Hepatocyte (in vitro differentiated cells): ENCODE data around the gene KRT36. TPM values are rescaled to one million over a fixed set of nuclear protein-coding genes. Genes with fewer than 3 reads are reported as not detected.

ENCODE experiments used
- DNase-seq: peaks from one replicate; pipeline ENCODE4 v3.0.0-alpha.2; 2016; ENCODE audit warnings: low spot score
- H2AFZ ChIP-seq: fragments of 200-600 bp; sonication (generic); 2 replicates; pipeline ENCODE4 v1.6.0; 2016; ENCODE audit warnings: antibody characterized with exemption, mild to moderate bottlenecking
- H3K27ac ChIP-seq: fragments of 200-600 bp; sonication (generic); 2 replicates; pipeline ENCODE4 v1.5.1; 2016; ENCODE audit warnings: mild to moderate bottlenecking
- H3K27me3 ChIP-seq: fragments of 200-600 bp; sonication (generic); 2 replicates; pipeline ENCODE4 v1.6.1; 2016
- H3K36me3 ChIP-seq: fragments of 200-600 bp; sonication (generic); replicated peaks from 2 replicates; pipeline ENCODE4 v1.5.1; 2016; ENCODE audit warnings: low read depth; ENCODE audit not compliant: insufficient read depth
- H3K4me1 ChIP-seq: fragments of 200-600 bp; sonication (generic); 2 replicates; pipeline ENCODE4 v1.5.1; 2016; ENCODE audit warnings: mild to moderate bottlenecking, moderate library complexity; ENCODE audit not compliant: insufficient read depth
- H3K4me2 ChIP-seq: fragments of 200-600 bp; sonication (generic); 2 replicates; pipeline ENCODE4 v1.6.0; 2016
- H3K4me3 ChIP-seq: fragments of 200-600 bp; sonication (generic); 2 replicates; pipeline ENCODE4 v1.5.1; 2016; ENCODE audit warnings: mild to moderate bottlenecking
- H3K79me2 ChIP-seq: fragments of 200-600 bp; sonication (generic); 2 replicates; pipeline ENCODE4 v1.6.0; 2017; ENCODE audit warnings: mild to moderate bottlenecking
- H3K9me2 ChIP-seq: fragments of 200-600 bp; sonication (generic); replicated peaks from 2 replicates; pipeline ENCODE4 v1.6.0; 2017; ENCODE audit warnings: mild to moderate bottlenecking; ENCODE audit not compliant: insufficient read depth
- H3K9me3 ChIP-seq: fragments of 200-600 bp; sonication (generic); 2 replicates; pipeline ENCODE4 v1.5.1; 2016; ENCODE audit warnings: low read depth, mild to moderate bottlenecking
- H4K20me1 ChIP-seq: fragments of 200-600 bp; sonication (generic); 2 replicates; pipeline ENCODE4 v1.6.0; 2016; ENCODE audit warnings: mild to moderate bottlenecking; ENCODE audit not compliant: insufficient read depth, poor library complexity, severe bottlenecking
- EZH2 ChIP-seq: fragments of 200-600 bp; sonication (generic); IDR thresholded peaks from 2 replicates; pipeline ENCODE4 v1.6.1; 2016; ENCODE audit warnings: antibody characterized with exemption, mild to moderate bottlenecking, borderline replicate concordance
- EZH2phosphoT487 ChIP-seq: fragments of 200-600 bp; sonication (generic); IDR thresholded peaks from one replicate; pipeline ENCODE4 v1.6.1; 2018; ENCODE audit warnings: antibody characterized with exemption, mild to moderate bottlenecking, low read depth, moderate library complexity; ENCODE audit not compliant: unreplicated experiment, severe bottlenecking
- WGBS: methylation state at CpG from one replicate; pipeline ENCODE4 v1.1.6; 2016; ENCODE audit warnings: low lambda C conversion rate; ENCODE audit errors: missing lambda C conversion rate; 5-methylcytosine and 5-hydroxymethylcytosine counted together
- polyA plus RNA-seq: library from polyadenylated mRNA; unstranded; fragments of >200 nt; fragmentation: Nextera tagmentation; extraction: Ambion mirVana; gene quantifications from 2 replicates; pipeline ENCODE4 v1.2.1, GENCODE V29; 2016
- total RNA-seq: library from RNA; depleted of rRNA; stranded (reverse); fragments of >200 nt; gene quantifications from 2 replicates; pipeline ENCODE4 v1.2.3, GENCODE V29; 2014
- TF ChIP-seq, protein P1 (sequence below): fragments of 200-600 bp; sonication (generic); IDR thresholded peaks from 2 replicates; pipeline ENCODE4 v1.5.1; 2016; ENCODE audit warnings: antibody characterized with exemption, mild to moderate bottlenecking; ENCODE audit not compliant: poor library complexity

The KRT36 gene
- total and polyA plus RNA-seq, 2 experiments from 2014 or later: not detected

GRCh38 chr17:41474863-41475262, 14.8 kb downstream of the KRT36 start:
- Histone ChIP-seq H3K9me3 (no peaks in the 10 kb centered on the region), H4K20me1 (no peaks in the 10 kb centered on the region), H3K4me3 (no peak overlapping the region), H3K4me2 (no peak overlapping the region), H3K27me3 (no peaks in the 10 kb centered on the region), H3K9me2 (no peaks in the 10 kb centered on the region), H3K27ac (no peak overlapping the region), H3K4me1 (no peaks in the 10 kb centered on the region), H3K36me3 (no peaks in the 10 kb centered on the region), H2AFZ (no peak overlapping the region), H3K79me2 (no peaks in the 10 kb centered on the region)
- no peak for DNase-seq
- WGBS: 81% methylated on average over 8 of the region's 8 CpGs
- TF ChIP-seq, protein P1, sequence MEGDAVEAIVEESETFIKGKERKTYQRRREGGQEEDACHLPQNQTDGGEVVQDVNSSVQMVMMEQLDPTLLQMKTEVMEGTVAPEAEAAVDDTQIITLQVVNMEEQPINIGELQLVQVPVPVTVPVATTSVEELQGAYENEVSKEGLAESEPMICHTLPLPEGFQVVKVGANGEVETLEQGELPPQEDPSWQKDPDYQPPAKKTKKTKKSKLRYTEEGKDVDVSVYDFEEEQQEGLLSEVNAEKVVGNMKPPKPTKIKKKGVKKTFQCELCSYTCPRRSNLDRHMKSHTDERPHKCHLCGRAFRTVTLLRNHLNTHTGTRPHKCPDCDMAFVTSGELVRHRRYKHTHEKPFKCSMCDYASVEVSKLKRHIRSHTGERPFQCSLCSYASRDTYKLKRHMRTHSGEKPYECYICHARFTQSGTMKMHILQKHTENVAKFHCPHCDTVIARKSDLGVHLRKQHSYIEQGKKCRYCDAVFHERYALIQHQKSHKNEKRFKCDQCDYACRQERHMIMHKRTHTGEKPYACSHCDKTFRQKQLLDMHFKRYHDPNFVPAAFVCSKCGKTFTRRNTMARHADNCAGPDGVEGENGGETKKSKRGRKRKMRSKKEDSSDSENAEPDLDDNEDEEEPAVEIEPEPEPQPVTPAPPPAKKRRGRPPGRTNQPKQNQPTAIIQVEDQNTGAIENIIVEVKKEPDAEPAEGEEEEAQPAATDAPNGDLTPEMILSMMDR: no peak
- no peak for TF ChIP-seq EZH2phosphoT487
- no peak for TF ChIP-seq EZH2

DNA sequence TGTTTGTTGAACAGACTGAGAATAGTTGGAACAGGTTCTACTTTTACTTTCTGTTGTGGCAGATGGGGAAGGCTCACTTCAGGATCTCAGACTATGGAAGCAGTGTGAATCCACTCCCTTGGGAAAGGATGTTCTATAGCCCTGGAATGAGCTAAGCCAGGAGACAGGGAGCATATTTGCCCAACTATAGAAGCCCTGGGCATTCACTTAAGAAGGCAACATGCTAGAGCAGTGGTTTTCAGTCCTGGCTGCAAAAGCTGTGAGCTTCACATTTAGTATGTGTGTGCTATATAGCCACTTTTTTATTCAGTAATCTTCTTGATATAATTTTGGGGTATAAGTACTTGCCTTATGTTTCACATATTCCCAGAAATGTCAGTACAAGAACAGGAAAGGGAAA, 21.4 kb downstream of the KRT36 start:
- Histone ChIP-seq H3K4me3 (no peak overlapping the region), H3K27me3 (no peaks in the 10 kb centered on the region)
- TF ChIP-seq EZH2phosphoT487 (no peak), EZH2 (no peak)
- TF ChIP-seq, protein P1: no peak

DNA sequence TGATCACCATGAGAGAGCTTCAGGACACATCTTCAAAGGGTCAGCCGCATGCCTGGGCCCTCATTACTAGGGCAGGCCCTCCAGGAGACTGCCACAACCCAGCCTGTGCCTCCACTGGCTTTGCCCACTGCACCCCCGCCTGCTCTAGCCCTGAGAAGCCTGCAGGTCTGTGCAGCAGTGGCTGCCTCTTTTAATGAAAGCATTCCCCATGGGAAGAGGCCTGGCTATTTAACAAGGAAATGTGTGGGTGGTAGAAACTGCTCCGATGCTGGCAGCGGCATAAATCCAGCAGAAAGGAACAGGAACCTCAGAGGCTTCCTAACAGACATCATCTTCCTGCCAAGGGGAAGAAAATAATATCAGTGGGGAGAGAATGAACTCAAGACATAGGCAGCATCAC, 22.1 kb downstream of the KRT36 start:
- no peak for DNase-seq
- Histone ChIP-seq H4K20me1 (no peaks in the 10 kb centered on the region), H3K9me3 (no peaks in the 10 kb centered on the region), H3K27me3 (no peaks in the 10 kb centered on the region), H2AFZ (no peak overlapping the region), H3K4me3 (no peak overlapping the region), H3K9me2 (no peaks in the 10 kb centered on the region), H3K4me2 (no peak overlapping the region), H3K79me2 (no peaks in the 10 kb centered on the region), H3K27ac (no peak overlapping the region), H3K36me3 (no peaks in the 10 kb centered on the region), H3K4me1 (no peaks in the 10 kb centered on the region)
- 85% methylated on average over 4 of the region's 4 CpGs for WGBS
- TF ChIP-seq EZH2phosphoT487 (no peak), EZH2 (no peak)
- TF ChIP-seq, protein P1: no peak

More for the DNA sequence above, 21.4 kb downstream of the KRT36 start:
- Histone ChIP-seq H3K4me2 (no peak overlapping the region), H2AFZ (no peak overlapping the region), H3K9me3 (no peaks in the 10 kb centered on the region), H3K36me3 (no peaks in the 10 kb centered on the region), H4K20me1 (no peaks in the 10 kb centered on the region), H3K4me1 (no peaks in the 10 kb centered on the region), H3K79me2 (no peaks in the 10 kb centered on the region), H3K9me2 (no peaks in the 10 kb centered on the region), H3K27ac (no peak overlapping the region)
- no peak for DNase-seq

DNA sequence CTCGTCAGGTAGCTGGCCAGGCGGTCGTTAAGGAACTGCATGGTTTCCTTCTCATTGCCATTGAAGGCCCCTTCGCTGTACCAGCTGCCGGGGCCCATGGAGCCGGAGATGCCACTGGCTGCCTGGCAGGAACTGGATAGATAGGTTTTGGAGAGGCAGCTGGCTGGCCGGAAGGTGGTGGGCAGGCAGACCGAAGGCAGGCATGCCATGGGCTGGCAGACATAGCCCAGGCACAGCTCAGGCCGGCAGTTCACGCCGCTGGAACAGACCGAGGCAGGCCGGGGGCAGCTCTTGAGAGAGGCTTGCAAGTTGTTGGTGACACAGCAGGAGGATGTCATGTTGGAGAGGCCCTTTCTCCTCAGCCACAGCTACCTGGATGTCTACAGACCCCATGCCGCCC, 22.7 kb downstream of the KRT36 start, which contains the start of gene KRT32:
Gene KRT32 (minus strand): TSS at position 399 of the 400 bp plus-strand sequence. CDS start 61 bp downstream, at position 338.
- H3K36me3 ChIP-seq: no peaks in the 10 kb centered on the region
- no peaks in the 10 kb centered on the region for H3K9me2 ChIP-seq
- no peaks in the 10 kb centered on the region for H3K4me1 ChIP-seq
- DNase-seq: no peak
- no peaks in the 10 kb centered on the region for H3K9me3 ChIP-seq
- no peak within 1 kb of the TSS for H2AFZ ChIP-seq
- no peaks in the 10 kb centered on the region for H3K27me3 ChIP-seq
- H4K20me1 ChIP-seq: no peaks in the 10 kb centered on the region
- TF ChIP-seq EZH2: no peak
- TF ChIP-seq, protein P1: no peak
- no peak for TF ChIP-seq EZH2phosphoT487
- WGBS: 95% methylated on average over 14 of the region's 14 CpGs
- no peak within 1 kb of the TSS for H3K4me2 ChIP-seq
- no peak within 1 kb of the TSS for H3K27ac ChIP-seq
- H3K79me2 ChIP-seq: no peaks in the 10 kb centered on the region
- no peak within 1 kb of the TSS for H3K4me3 ChIP-seq
